ENCODE results near the gene SCN4A.
"Not testable (repeated sequence)": the region's sequence is repeated elsewhere in the genome, so short reads cannot be mapped to it uniquely, and the experiment has no call there.

The SCN4A gene

DNA sequence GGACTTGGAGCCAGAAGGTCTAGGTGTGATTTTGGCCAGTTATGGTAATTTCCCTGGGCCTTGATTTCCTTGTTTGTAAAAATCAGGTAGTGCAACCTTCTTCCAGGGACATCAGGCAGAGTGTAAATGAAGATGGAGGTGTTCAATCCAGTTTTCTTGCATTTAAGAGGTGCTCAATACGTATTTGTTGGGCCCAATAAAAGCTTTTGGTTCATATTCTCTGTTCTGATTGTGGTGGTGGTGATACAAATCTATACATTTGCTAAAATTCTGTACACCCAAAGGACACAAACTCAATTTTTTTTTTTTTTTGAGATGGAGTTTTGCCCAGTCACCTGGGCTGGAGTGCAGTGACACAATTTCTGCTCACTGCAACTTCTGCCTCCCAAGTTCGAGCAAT lies 46.6 kb downstream of the SCN4A start:
- Histone ChIP-seq H3K4me2 (ENCODE audit: low read length) (no peak overlapping the region), H3K36me3 (ENCODE audit: insufficient read depth, low read length) (no peaks in the 10 kb centered on the region), H3K27me3 (ENCODE audit: control insufficient read depth, insufficient read depth, low read length) (peaks cover 23% of the 10 kb centered on the region), H3K4me3 (ENCODE audit: low read length) (no peak overlapping the region), H3K4me1 (ENCODE audit: control insufficient read depth, insufficient read depth, low read length) (no peaks in the 10 kb centered on the region), H3K9ac (ENCODE audit: low read depth, low read length) (no peak overlapping the region), H3K9me3 (replicated peaks; ENCODE audit: low read length) (no peaks in the 10 kb centered on the region)

- no peak overlapping the region for H3K4me2 ChIP-seq (ENCODE audit: low read length)
- H3K4me1 ChIP-seq (ENCODE audit: control insufficient read depth, insufficient read depth, low read length), result no peaks in the 10 kb centered on the region
- no peak overlapping the region for H3K4me3 ChIP-seq (ENCODE audit: low read length)
- H3K9ac ChIP-seq (ENCODE audit: low read depth, low read length), result no peak overlapping the region
- H3K36me3 ChIP-seq (ENCODE audit: insufficient read depth, low read length), result no peaks in the 10 kb centered on the region
- H3K27me3 ChIP-seq (ENCODE audit: control insufficient read depth, insufficient read depth, low read length), result peaks cover 25% of the 10 kb centered on the region
- no peaks in the 10 kb centered on the region for H3K9me3 ChIP-seq (replicated peaks; ENCODE audit: low read length)
Measured at GRCh38 chr17:63925615-63926014, 47.1 kb downstream of the SCN4A start.

DNA sequence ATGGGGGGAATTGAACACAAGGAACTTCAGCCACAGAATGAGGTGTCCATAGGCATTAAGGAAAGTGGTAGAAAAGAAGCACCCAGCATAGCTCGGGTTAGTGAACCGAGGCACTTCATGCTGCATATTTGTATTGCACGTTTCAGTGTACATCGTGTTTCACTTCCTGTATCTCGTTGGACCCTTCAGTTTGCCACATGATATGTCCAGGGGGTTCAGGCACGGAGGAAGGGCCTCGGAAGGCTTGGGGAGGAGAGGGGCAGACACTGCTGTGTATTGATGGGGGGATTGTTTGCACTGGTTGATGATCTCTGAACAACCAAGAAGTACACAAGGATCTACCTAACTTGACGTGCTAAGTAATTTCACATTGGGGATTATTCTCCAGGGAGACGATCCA lies 50.3 kb downstream of the SCN4A start:
- not testable (repeated sequence) for H3K9ac ChIP-seq (ENCODE audit: low read depth, low read length); H3K36me3 ChIP-seq (ENCODE audit: insufficient read depth, low read length); H3K4me3 ChIP-seq (ENCODE audit: low read length); H3K4me1 ChIP-seq (ENCODE audit: control insufficient read depth, insufficient read depth, low read length); H3K9me3 ChIP-seq (replicated peaks; ENCODE audit: low read length); H3K4me2 ChIP-seq (ENCODE audit: low read length)
- peaks cover 13% of the 10 kb centered on the region for H3K27me3 ChIP-seq (ENCODE audit: control insufficient read depth, insufficient read depth, low read length)

- peaks cover 22% of the 10 kb centered on the region for H3K27me3 ChIP-seq (ENCODE audit: control insufficient read depth, insufficient read depth, low read length)
- H3K4me1 ChIP-seq (ENCODE audit: control insufficient read depth, insufficient read depth, low read length); H3K4me3 ChIP-seq (ENCODE audit: low read length); H3K36me3 ChIP-seq (ENCODE audit: insufficient read depth, low read length); H3K4me2 ChIP-seq (ENCODE audit: low read length); H3K9me3 ChIP-seq (replicated peaks; ENCODE audit: low read length); H3K9ac ChIP-seq (ENCODE audit: low read depth, low read length): not testable (repeated sequence)
Measured at GRCh38 chr17:63920779-63921178, 51.9 kb downstream of the SCN4A start.

GRCh38 chr17:63920050-63920449 lies 52.7 kb downstream of the SCN4A start:
- H3K4me3 ChIP-seq (ENCODE audit: low read length); H3K4me1 ChIP-seq (ENCODE audit: control insufficient read depth, insufficient read depth, low read length); H3K9ac ChIP-seq (ENCODE audit: low read depth, low read length); H3K4me2 ChIP-seq (ENCODE audit: low read length); H3K36me3 ChIP-seq (ENCODE audit: insufficient read depth, low read length); H3K9me3 ChIP-seq (replicated peaks; ENCODE audit: low read length): not testable (repeated sequence)
- H3K27me3 ChIP-seq (ENCODE audit: control insufficient read depth, insufficient read depth, low read length), result peaks cover 27% of the 10 kb centered on the region

DNA sequence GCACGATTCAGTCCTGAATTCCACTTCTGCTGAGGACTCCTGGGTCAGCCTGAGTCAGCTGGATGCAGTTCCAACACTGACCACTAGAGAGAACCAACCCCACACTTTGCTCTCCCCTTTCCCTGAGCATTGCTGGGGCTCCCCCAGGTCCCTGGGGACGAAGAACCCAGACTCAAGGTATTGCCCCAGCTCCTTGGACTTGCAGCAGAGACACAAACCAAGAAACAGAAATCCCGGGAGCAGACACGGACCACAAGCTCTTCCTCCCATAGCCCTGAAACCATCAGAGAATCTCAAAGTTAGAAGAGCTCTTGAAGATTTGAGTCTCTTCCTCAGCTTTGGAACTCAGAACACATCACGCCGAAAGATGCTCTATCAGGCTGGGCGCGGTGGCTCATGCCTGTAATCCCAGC lies 53.4 kb downstream of the SCN4A start:
- H3K9ac ChIP-seq (ENCODE audit: low read depth, low read length), result no peak overlapping the region
- H3K4me2 ChIP-seq (ENCODE audit: low read length), result no peak overlapping the region
- H3K4me3 ChIP-seq (ENCODE audit: low read length), result no peak overlapping the region
- H3K9me3 ChIP-seq (replicated peaks; ENCODE audit: low read length), result no peaks in the 10 kb centered on the region
- H3K36me3 ChIP-seq (ENCODE audit: insufficient read depth, low read length), result no peaks in the 10 kb centered on the region
- H3K27me3 ChIP-seq (ENCODE audit: control insufficient read depth, insufficient read depth, low read length), result peaks cover 29% of the 10 kb centered on the region
- no peaks in the 10 kb centered on the region for H3K4me1 ChIP-seq (ENCODE audit: control insufficient read depth, insufficient read depth, low read length)

DNA sequence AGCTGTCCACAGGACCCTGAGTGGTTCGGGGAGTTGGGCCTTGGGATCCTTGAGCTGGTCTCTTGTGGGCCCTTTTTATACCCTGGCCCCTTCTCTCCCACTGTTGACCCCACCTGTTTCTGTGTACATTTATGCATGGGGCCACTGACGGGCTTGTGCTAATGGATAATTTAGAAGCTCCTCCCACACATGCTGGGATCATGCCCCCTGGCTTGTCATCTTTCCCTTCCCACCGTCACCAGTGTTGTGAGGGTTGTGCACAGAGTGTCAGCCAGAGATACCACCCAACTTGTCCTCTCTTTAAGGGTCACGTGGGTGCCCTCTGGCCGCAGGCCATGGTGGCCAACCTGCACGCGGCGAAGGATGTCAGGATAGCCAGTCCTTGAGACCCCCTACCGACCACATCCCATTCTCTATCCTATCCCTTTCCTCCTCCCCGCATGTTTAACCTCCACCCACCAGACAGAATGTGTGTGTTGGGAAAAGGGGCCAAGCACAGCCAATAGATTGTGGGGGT lies 53.9 kb downstream of the SCN4A start, which contains the start of gene GH1:
GH1 (minus strand) TSS at position 51 of the 517 bp plus-strand sequence. CDS start 63 bp downstream, outside the sequence.
- not testable (repeated sequence) for H3K9me3 ChIP-seq (replicated peaks; ENCODE audit: low read length); H3K4me1 ChIP-seq (ENCODE audit: control insufficient read depth, insufficient read depth, low read length); H3K36me3 ChIP-seq (ENCODE audit: insufficient read depth, low read length); H3K9ac ChIP-seq (ENCODE audit: low read depth, low read length); H3K4me2 ChIP-seq (ENCODE audit: low read length); H3K4me3 ChIP-seq (ENCODE audit: low read length)
- H3K27me3 ChIP-seq (ENCODE audit: control insufficient read depth, insufficient read depth, low read length), result peaks cover 31% of the 10 kb centered on the region

DNA sequence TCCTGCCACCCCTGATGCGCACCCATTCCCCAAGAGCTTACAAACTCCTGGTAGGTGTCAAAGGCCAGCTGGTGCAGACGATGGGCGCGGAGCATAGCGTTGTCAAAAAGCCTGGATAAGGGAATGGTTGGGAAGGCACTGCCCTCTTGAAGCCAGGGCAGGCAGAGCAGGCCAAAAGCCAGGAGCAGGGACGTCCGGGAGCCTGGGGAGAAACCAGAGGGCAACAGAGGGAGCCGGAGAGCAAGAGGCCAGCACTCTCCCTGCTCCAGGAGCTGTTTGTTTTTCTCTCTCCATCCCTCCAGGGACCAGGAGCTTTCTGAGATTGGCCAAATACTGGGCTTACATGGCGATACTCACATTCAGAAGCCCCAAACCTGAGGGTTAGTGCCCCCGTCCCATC lies 54.4 kb downstream of the SCN4A start:
- H3K36me3 ChIP-seq (ENCODE audit: insufficient read depth, low read length), result no peaks in the 10 kb centered on the region
- H3K9ac ChIP-seq (ENCODE audit: low read depth, low read length), result no peak overlapping the region
- no peak overlapping the region for H3K4me2 ChIP-seq (ENCODE audit: low read length)
- no peaks in the 10 kb centered on the region for H3K9me3 ChIP-seq (replicated peaks; ENCODE audit: low read length)
- H3K4me1 ChIP-seq (ENCODE audit: control insufficient read depth, insufficient read depth, low read length), result no peaks in the 10 kb centered on the region
- H3K4me3 ChIP-seq (ENCODE audit: low read length), result no peak overlapping the region
- H3K27me3 ChIP-seq (ENCODE audit: control insufficient read depth, insufficient read depth, low read length), result peaks cover 37% of the 10 kb centered on the region

DNA sequence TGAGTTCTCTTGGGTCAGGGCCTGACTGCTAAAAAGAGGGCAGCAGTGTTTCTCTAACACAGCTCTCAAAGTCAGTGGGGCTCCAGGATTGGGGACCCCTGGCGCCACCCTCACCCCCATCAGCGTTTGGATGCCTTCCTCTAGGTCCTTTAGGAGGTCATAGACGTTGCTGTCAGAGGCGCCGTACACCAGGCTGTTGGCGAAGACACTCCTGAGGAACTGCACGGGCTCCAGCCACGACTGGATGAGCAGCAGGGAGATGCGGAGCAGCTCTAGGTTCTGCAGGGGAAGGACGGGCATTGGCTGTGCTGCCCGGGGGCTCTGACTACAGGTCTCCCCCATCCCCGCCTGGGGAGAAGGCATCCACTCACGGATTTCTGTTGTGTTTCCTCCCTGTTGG lies 55.1 kb downstream of the SCN4A start:
- H3K9ac ChIP-seq (ENCODE audit: low read depth, low read length), result no peak overlapping the region
- no peak overlapping the region for H3K4me3 ChIP-seq (ENCODE audit: low read length)
- H3K4me1 ChIP-seq (ENCODE audit: control insufficient read depth, insufficient read depth, low read length), result no peaks in the 10 kb centered on the region
- H3K9me3 ChIP-seq (replicated peaks; ENCODE audit: low read length), result no peaks in the 10 kb centered on the region
- no peak overlapping the region for H3K4me2 ChIP-seq (ENCODE audit: low read length)
- H3K36me3 ChIP-seq (ENCODE audit: insufficient read depth, low read length), result no peaks in the 10 kb centered on the region
- H3K27me3 ChIP-seq (ENCODE audit: control insufficient read depth, insufficient read depth, low read length), result peaks cover 41% of the 10 kb centered on the region

DNA sequence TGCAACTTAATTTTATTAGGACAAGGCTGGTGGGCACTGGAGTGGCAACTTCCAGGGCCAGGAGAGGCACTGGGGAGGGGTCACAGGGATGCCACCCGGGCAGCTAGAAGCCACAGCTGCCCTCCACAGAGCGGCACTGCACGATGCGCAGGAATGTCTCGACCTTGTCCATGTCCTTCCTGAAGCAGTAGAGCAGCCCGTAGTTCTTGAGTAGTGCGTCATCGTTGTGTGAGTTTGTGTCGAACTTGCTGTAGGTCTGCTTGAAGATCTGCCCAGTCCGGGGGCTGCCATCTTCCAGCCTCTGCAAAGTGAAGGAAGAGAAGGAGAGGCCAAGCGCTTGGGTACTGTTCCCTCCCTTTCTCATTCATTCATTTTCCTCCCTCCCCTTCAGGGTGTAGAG lies 55.5 kb downstream of the SCN4A start:
- H3K9me3 ChIP-seq (replicated peaks; ENCODE audit: low read length); H3K4me2 ChIP-seq (ENCODE audit: low read length); H3K4me1 ChIP-seq (ENCODE audit: control insufficient read depth, insufficient read depth, low read length); H3K4me3 ChIP-seq (ENCODE audit: low read length); H3K36me3 ChIP-seq (ENCODE audit: insufficient read depth, low read length); H3K9ac ChIP-seq (ENCODE audit: low read depth, low read length): not testable (repeated sequence)
- peaks cover 45% of the 10 kb centered on the region for H3K27me3 ChIP-seq (ENCODE audit: control insufficient read depth, insufficient read depth, low read length)

- Histone ChIP-seq H3K9ac (ENCODE audit: low read depth, low read length) (no peak overlapping the region), H3K4me2 (ENCODE audit: low read length) (no peak overlapping the region), H3K4me1 (ENCODE audit: control insufficient read depth, insufficient read depth, low read length) (no peaks in the 10 kb centered on the region), H3K4me3 (ENCODE audit: low read length) (no peak overlapping the region), H3K27me3 (ENCODE audit: control insufficient read depth, insufficient read depth, low read length) (peaks cover 48% of the 10 kb centered on the region), H3K36me3 (ENCODE audit: insufficient read depth, low read length) (no peaks in the 10 kb centered on the region), H3K9me3 (replicated peaks; ENCODE audit: low read length) (no peaks in the 10 kb centered on the region)
Measured at GRCh38 chr17:63916566-63917185, 56.0 kb downstream of the SCN4A start.

DNA sequence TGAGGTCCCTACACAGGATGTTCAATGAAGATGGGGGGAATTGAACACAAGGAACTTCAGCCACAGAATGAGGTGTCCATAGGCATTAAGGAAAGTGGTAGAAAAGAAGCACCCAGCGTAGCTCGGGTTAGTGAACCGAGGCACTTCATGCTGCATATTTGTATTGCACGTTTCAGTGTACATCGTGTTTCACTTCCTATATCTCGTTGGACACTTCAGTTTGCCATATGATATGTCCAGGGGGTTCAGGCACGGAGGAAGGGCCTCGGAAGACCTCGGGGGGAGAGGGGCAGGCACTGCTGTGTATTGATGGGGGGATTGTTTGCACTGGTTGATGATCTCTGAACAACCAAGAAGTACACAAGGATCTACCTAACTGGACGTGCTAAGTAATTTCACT lies 57.0 kb downstream of the SCN4A start:
- not testable (repeated sequence) for H3K9ac ChIP-seq (ENCODE audit: low read depth, low read length); H3K4me1 ChIP-seq (ENCODE audit: control insufficient read depth, insufficient read depth, low read length)

More for the DNA sequence above, 57.0 kb downstream of the SCN4A start:
- not testable (repeated sequence) for H3K9me3 ChIP-seq (replicated peaks; ENCODE audit: low read length); H3K4me3 ChIP-seq (ENCODE audit: low read length); H3K4me2 ChIP-seq (ENCODE audit: low read length); H3K36me3 ChIP-seq (ENCODE audit: insufficient read depth, low read length)
- peaks cover 48% of the 10 kb centered on the region for H3K27me3 ChIP-seq (ENCODE audit: control insufficient read depth, insufficient read depth, low read length)
